K562 (cell line): ENCODE measurements around the gene HOXB4. TPM values are rescaled to one million over a fixed set of nuclear protein-coding genes. Genes with fewer than 3 reads are reported as not detected.

Source experiments
- BRD9 ChIP-seq: fragments of 450-650 bp; IDR thresholded peaks from 2 replicates; pipeline ENCODE4 v1.6.1; 2018; ENCODE audit warnings: low read depth; ENCODE audit not compliant: partially characterized antibody
- GABPB2 ChIP-seq: fragments of 250-450 bp; sonication (Bioruptor Pico); conservative IDR thresholded peaks from 2 replicates; pipeline ENCODE4 v1.5.1; 2021; ENCODE audit warnings: mild to moderate bottlenecking
- MECOM ChIP-seq: fragments of 250-450 bp; sonication (Bioruptor Pico); IDR thresholded peaks from 2 replicates; pipeline ENCODE4 v1.8.0; 2022; ENCODE audit warnings: inconsistent platforms
- SIN3A ChIP-seq, 2 experiments: fragments of 150-350 bp in 1 of 2; IDR thresholded peaks; 2 replicates each; pipeline ENCODE4 v1.6.1; 2011 to 2016; ENCODE audit warnings: borderline replicate concordance in 2 of 2, low read depth in 2 of 2, low read length in 2 of 2, mild to moderate bottlenecking in 2 of 2, moderate library complexity in 2 of 2; ENCODE audit not compliant: control insufficient read depth in 1 of 2
- ZNF212 ChIP-seq: fragments of 450-650 bp; formaldehyde crosslinking; IDR thresholded peaks from 2 replicates; pipeline ENCODE4 v1.4.0; 2020; ENCODE audit warnings: mild to moderate bottlenecking
- ZNF77 ChIP-seq: fragments of 250-450 bp; sonication (Bioruptor Pico); IDR thresholded peaks from 2 replicates; pipeline ENCODE4 v1.5.0; 2020
- polyA plus RNA-seq, 8 experiments: library from polyadenylated mRNA; depleted of rRNA in 4 of 8; stranded (reverse) in 5 of 8; unstranded in 3 of 8; fragments of >200 nt; fragmentation: Nextera tagmentation in 2 of 8; fragmentation: Illumina TruSeq in 1 of 8; extraction: Ambion mirVana in 2 of 8; extraction: Trizol in 1 of 8; gene quantifications; 2 replicates each; pipeline versions ENCODE4 v1.2.1 to v1.2.3, GENCODE V29; 2011 to 2014; ENCODE audit warnings: inconsistent platforms in 1 of 8, missing spikeins in 1 of 8
- total RNA-seq, 7 experiments: library from RNA; depleted of rRNA in 6 of 7; stranded (reverse); fragments of >200 nt in 6 of 7; fragmentation: Illumina TruSeq in 2 of 7; extraction: Trizol in 2 of 7; gene quantifications; 2 replicates each; pipeline versions ENCODE4 v1.2.1 to v1.2.3, GENCODE V29; 2011 to 2021; ENCODE audit warnings: low replicate concordance in 1 of 7
- TF ChIP-seq, protein P1 (sequence below), 2 experiments: fragments of 150-350 bp in 1 of 2; IDR thresholded peaks; 2 replicates each; pipeline ENCODE4 v1.6.1; 2012 to 2016; ENCODE audit warnings: low read depth in 2 of 2, low read length in 2 of 2, mild to moderate bottlenecking in 1 of 2, moderate library complexity in 1 of 2

HOXB4 gene
- total and polyA plus RNA-seq, 9 of the 15 experiments (the other 6 are each of a cell fraction or from before 2014, with no cell fraction given), result 1.6 to 34.9 (median 14.9) TPM

DNA sequence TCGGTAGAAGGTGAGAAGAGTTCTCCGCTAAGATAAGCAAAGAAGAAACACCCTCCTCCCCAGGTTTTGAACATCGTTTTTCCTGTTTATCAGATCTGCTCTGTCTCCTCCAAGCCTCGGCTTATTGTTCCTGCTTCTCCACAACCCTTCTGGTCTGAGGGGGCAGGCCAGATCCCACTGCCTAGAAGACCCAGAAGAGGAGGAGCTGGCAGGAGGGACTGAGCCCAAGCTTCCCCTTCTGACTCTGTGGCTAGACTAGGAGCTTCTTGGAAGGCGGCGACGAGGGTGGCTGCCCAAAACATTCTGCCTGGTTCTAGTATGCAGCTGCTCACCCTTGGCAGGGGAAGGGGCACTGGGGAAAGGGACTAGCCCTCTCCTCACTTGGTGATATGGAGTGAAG lies 20.6 kb upstream of the HOXB4 start (continued):
- no peak for TF ChIP-seq MECOM (CRISPR knock-in tag)
- TF ChIP-seq GABPB2 (CRISPR knock-in tag), result no peak
- TF ChIP-seq ZNF212, result no peak
- TF ChIP-seq, protein P1, sequence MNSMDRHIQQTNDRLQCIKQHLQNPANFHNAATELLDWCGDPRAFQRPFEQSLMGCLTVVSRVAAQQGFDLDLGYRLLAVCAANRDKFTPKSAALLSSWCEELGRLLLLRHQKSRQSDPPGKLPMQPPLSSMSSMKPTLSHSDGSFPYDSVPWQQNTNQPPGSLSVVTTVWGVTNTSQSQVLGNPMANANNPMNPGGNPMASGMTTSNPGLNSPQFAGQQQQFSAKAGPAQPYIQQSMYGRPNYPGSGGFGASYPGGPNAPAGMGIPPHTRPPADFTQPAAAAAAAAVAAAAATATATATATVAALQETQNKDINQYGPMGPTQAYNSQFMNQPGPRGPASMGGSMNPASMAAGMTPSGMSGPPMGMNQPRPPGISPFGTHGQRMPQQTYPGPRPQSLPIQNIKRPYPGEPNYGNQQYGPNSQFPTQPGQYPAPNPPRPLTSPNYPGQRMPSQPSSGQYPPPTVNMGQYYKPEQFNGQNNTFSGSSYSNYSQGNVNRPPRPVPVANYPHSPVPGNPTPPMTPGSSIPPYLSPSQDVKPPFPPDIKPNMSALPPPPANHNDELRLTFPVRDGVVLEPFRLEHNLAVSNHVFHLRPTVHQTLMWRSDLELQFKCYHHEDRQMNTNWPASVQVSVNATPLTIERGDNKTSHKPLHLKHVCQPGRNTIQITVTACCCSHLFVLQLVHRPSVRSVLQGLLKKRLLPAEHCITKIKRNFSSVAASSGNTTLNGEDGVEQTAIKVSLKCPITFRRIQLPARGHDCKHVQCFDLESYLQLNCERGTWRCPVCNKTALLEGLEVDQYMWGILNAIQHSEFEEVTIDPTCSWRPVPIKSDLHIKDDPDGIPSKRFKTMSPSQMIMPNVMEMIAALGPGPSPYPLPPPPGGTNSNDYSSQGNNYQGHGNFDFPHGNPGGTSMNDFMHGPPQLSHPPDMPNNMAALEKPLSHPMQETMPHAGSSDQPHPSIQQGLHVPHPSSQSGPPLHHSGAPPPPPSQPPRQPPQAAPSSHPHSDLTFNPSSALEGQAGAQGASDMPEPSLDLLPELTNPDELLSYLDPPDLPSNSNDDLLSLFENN (IDR thresholded peaks at IDR 0.05; ENCODE audit: low read depth in 2 of 2, low read length in 2 of 2), result no peak
- no peak for TF ChIP-seq BRD9
- TF ChIP-seq ZNF77 (CRISPR knock-in tag), result no peak
- TF ChIP-seq SIN3A (IDR thresholded peaks at IDR 0.05; ENCODE audit: borderline replicate concordance in 2 of 2, control insufficient read depth in 1 of 2, low read depth in 2 of 2, low read length in 2 of 2), result no peak
